DMS 273 treated with DMSO at 0.1 percent for 48 hours (cell line): ENCODE data around the gene DLGAP1.
"Not testable (repeated sequence)": the region's sequence is repeated elsewhere in the genome, so short reads cannot be mapped to it uniquely, and the experiment has no call there.

Source experiments
- DNase-seq: peaks from one replicate; lab custom pipeline; 2025; lab: John Stamatoyannopoulos, UW

Gene DLGAP1

GRCh38 chr18:3720818-3721545 lies 734.1 kb downstream of the DLGAP1 start:
- DNase-seq = no peak

GRCh38 chr18:3720159-3720558 lies 734.9 kb downstream of the DLGAP1 start:
- no peak for DNase-seq

- no peak for DNase-seq
Observed at GRCh38 chr18:3717376-3718025, 737.6 kb downstream of the DLGAP1 start.

- DNase-seq = no peak
Observed at GRCh38 chr18:3716116-3716660, 738.9 kb downstream of the DLGAP1 start.

DNA sequence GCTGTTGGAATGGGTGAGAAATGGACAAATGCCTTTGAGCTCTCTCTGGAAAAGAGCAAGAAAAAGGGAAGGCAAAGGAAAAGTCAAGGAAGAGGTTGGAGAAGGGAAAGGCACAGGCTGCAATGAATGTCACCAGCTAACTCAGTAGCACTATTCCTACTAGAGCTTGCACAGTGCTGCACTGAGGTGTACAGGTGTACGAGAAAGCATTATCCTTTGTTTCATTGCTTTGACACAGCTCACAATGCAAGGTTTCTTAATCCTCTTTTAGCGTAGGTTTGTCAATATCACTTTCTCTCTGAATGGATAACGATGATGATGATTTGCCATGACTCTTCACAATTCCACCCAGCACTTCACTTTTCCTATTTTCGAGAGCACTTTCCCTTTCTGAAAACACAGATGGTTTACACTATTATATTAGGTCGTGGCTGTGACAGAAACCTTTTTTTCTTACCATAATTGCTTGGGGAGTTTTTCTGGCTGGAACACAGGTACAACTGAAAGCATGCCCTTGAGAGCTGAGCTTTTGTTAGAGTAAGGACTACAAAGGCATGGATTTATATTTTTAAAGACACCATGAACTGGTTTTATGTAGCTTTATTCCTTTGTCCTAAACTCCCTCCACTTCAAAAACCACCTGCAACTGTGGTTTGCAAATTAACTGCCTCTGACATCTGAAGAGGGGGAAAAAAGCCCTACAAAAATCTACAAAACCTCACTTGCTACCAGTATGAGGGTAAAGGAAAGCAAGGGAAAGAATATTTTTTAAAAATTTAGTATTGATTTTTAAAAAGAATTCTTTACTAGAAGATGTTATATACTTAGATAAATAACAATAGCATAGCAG lies 739.7 kb downstream of the DLGAP1 start:
- no peak for DNase-seq

DNA sequence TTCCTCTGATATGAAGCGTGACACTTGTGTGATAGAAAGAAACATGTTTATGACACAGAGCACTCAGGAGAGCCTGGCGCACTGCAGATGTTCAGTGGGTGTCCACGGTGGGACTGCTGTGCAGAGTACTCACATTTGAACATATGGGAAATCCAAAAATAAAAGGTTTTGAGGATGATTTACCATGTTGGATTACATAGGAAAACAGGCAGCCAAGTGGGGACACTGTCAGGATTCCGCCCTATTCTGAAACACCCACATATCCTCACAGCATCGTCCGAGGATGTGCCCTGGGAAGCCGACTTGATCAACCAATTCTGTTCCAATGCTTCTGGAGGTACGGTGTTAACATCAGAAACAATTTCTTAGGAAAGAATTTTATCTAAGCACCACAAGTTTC lies 741.4 kb downstream of the DLGAP1 start:
- DNase-seq = no peak

DNA sequence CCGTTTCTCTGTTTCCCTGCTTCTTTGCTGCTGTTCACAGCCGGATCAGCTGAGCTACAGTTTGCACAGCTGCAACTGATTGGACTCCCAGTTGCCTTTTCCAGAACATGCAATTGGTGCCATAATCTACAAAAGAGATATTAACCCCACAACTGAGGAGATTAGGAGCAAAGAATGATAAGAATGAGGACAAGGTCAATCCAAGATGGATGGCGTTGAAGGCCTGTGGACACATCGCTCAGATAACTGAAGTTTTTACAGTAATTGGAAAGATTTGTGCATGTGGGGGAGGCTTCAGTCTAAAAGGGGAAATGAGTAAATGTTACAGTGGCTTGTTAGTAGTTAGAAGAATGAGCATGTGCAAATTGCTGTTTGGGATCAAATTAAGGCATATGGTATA lies 741.9 kb downstream of the DLGAP1 start:
- no peak for DNase-seq

DNA sequence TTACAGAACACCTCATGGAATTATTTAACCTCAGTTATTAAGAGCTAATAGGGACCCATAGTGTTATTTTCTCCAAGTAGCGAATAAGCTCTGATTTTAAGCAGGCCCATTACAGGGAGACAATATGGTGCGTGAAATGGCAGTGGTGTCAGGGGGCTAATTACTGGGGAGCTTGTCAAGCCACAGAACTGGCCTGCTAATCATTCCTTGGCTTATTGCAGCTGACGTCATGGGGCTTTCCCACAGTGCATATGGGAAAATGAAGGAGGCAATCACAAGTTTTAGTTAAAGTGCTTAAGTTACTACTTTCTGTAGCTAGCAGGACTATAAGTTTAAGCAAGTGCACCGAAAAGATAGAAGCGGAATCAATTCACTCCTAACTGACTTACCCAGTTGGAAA lies 742.6 kb downstream of the DLGAP1 start:
- DNase-seq = no peak

- DNase-seq = no peak
Observed at GRCh38 chr18:3710712-3711301, 744.3 kb downstream of the DLGAP1 start.

GRCh38 chr18:3709205-3709604 lies 745.9 kb downstream of the DLGAP1 start:
- no peak for DNase-seq

- no peak for DNase-seq
Observed at GRCh38 chr18:3706279-3707097, 748.6 kb downstream of the DLGAP1 start.

DNA sequence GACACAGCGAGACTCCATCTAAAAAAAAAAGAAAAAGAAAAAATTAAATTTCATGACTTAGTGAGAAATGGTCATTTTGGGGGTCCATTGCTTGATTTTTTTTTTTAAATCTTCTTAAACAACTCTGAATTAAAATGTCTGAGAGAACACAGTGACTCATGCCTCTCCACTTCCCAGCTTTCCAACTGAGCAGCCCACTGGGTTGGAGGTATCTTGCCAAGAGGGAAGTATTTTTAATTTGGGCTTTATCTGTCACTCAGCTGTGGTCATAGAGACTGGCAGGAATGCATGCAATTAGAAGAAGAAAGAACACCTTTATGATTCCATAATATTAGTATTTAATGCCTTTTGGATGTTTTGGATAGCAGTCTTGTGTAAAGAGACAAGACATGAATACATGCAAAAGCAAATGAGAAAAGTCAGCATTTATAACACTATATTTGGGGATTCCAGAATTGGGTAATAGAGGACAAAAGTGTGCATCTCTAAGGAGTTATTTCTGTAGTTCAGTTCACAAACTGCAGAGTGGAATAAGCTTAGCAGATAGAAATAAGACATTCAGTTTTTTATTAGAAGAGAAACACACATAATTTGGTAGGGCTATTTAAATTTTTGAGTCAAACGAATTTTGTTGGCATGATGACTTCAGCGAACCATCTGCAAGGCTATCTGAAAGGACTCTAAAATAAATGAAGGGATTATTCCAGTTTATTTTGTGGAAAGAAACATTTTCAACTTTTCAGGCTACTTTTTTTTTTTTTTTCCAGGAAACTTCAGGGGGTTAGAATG lies 750.4 kb downstream of the DLGAP1 start:
- DNase-seq = no peak

GRCh38 chr18:3703732-3704176 lies 751.4 kb downstream of the DLGAP1 start:
- DNase-seq = no peak

DNA sequence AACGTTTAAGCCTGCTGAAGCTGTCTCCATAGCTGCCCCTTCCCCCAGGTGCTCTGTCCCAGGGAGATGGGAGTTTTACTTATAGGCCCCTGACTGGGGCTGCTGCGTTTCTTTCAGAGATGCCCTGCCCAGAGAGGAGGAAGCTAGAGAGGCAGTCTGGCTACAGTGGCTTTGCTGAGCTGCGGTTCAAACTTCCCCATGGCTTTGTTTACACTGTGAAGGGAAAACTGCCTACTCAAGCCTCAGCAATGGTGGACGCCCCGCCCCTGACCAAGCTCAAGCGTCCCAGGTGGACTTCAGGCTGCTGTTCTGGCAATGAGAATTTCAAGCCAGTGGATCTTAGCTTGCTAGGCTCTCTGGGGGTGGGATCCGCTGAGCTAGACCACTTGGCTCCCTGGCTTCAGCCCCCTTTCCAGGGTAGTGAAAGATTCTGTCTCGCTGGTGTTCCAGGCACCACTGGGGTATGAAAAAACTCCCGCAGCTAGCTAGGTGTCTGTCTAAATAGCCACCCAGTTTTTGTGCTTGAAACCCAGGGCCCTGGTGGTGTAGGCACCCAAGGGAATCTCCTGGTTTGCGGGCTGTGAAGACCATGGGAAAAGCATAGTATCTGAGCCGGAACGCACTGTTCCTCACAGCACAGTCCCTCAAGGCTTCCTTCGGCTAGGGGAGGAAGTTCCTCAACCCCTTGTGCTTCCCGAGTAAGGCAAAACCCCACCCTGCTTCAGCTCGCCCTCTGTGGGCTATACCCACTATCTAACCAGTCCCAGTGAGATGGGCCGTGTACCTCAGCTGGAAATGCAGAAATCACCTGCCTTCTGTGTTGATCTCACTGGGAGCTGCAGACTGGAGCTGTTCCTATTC lies 755.2 kb downstream of the DLGAP1 start:
- DNase-seq = not testable (repeated sequence)

DNA sequence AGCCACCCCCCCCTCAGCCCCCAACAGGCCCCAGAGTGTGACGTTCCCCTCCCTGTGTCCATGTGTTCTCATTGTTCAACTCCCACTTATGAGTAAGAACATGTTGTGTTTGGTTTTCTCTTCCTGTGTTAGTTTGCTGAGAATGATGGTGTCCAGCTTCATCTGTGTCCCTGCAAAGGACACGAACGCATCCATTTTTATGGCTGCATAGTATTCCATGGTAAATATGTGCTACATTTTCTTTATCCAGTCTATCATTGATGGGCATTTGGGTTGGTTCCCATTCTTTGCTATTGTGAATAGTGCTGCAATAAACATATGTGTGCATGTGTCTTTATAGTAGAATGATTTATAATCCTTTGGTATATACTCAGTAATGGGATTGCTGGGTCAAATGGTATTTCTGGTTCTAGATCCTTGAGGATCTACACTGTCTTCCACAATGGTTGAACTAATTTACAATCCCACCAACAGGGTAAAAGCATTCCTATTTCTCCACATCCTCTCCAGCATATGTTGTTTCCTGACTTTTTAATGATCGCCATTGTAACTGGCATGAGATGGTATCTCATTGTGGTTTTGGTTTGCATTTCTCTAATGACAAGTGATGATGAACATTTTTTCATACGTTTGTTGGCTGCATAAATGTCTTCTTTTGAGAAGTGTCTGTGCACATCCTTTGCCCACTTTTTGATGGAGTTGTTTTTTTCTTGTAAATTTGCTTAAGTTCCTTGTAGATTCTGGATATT lies 760.9 kb downstream of the DLGAP1 start:
- DNase-seq = not testable (repeated sequence)

DNA sequence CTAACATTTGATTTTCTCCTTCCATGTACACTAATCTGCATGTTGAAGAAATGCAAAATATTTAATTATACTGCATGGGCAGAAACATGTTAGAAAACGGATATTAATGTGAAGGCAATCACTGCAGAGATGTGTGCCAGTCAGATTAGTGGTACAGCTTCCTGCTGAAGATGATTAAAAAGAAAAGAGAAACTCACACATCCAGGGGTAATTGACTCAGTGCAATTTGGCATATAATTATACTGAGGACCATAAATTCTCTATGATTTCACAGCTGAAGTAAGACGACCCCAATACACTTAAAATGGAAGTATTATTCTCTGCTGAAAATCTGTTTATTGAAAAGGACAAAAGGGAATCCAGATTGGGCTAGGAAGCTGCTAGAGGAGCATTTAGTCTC lies 761.7 kb downstream of the DLGAP1 start:
- DNase-seq = no peak

DNA sequence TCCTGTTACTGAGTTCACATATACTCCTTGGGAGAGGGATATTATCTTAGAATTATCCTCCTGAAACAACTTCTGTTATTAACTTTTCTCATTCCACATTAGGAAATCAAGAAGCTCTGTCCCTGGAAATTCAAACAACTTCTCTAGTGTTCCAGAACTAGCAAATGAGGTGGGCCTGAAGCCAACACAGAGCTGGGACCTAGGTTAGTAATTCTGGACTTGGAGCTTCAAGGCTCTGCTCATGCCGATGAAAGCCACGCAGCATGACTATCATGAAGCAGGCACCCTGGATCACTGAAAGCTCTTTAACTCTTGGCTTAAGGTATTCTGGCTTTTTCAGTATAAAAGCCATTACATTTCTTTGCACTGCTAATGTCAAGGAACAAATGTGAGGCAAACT lies 762.4 kb downstream of the DLGAP1 start:
- DNase-seq = no peak

GRCh38 chr18:3692113-3692621 lies 762.9 kb downstream of the DLGAP1 start:
- DNase-seq = no peak
